Panc1 (cell line): ENCODE results near the gene NTRK3. TPM values are rescaled to one million over a fixed set of nuclear protein-coding genes. Genes with fewer than 3 reads are reported as not detected.

Experiments used
- ATAC-seq: fragments of 200-7000 bp; cut with Tn5 transposase; 2 replicates; pipeline ENCODE4 v1.9.1; 2020; ENCODE audit warnings: mild to moderate bottlenecking, moderate library complexity
- BruUV-seq: library from RNA; stranded (reverse); fragments of 400-500 nt; replicated peaks from 2 replicates; lab custom pipeline; 2021; lab: Mats Ljungman, UMichigan
- CTCF ChIA-PET: fragments of 300-600 bp; sonication (Branson Sonifier 250); formaldehyde crosslinking; loops from one replicate; lab custom pipeline; 2022; ENCODE audit warnings: antibody characterized with exemption; lab: Charles Lee
- POLR2A ChIA-PET: fragments of 300-600 bp; sonication (Branson Sonifier 250); formaldehyde crosslinking; loops from one replicate; lab custom pipeline; 2022; ENCODE audit warnings: antibody characterized with exemption; lab: Charles Lee
- DNase-seq: peaks from one replicate; pipeline ENCODE4 v3.0.0-alpha.2; 2010; ENCODE audit warnings: low read depth, low spot score
- H3K27ac ChIP-seq: 2 replicates; pipeline ENCODE4 v1.5.1; 2011; ENCODE audit warnings: mild to moderate bottlenecking, low read length, inconsistent platforms
- H3K27me3 ChIP-seq: fragments of 200-500 bp; sonication (Bioruptor generic); 2 replicates; pipeline ENCODE4 v1.6.0; 2014; ENCODE audit warnings: low read length, inconsistent platforms; ENCODE audit not compliant: control insufficient read depth, insufficient read depth
- H3K36me3 ChIP-seq: fragments of 200-500 bp; sonication (Bioruptor generic); 2 replicates; pipeline ENCODE4 v1.5.1; 2014; ENCODE audit warnings: inconsistent platforms, mild to moderate bottlenecking, low read length, moderate library complexity; ENCODE audit not compliant: control insufficient read depth, insufficient read depth
- H3K4me1 ChIP-seq: 2 replicates; pipeline ENCODE4 v1.5.1; 2011; ENCODE audit warnings: inconsistent platforms, mild to moderate bottlenecking, low read length, moderate library complexity; ENCODE audit not compliant: control insufficient read depth, insufficient read depth
- H3K4me3 ChIP-seq, 2 experiments: 2 replicates each; pipeline ENCODE4 v1.5.1; 2011 to 2012; ENCODE audit warnings: low read depth in 2 of 2, low read length in 2 of 2, mild to moderate bottlenecking in 2 of 2, inconsistent platforms in 1 of 2, moderate library complexity in 1 of 2
- H3K9me3 ChIP-seq: fragments of 200-500 bp; sonication (Bioruptor generic); 2 replicates; pipeline ENCODE4 v1.5.1; 2014; ENCODE audit warnings: low read depth, mild to moderate bottlenecking, inconsistent platforms, low read length, moderate library complexity; ENCODE audit not compliant: control insufficient read depth, insufficient read depth
- POLR2AphosphoS5 ChIP-seq: IDR thresholded peaks from 2 replicates; pipeline ENCODE4 v1.6.1; 2012; ENCODE audit warnings: mild to moderate bottlenecking, low read depth, low read length, moderate library complexity
- SIN3A ChIP-seq: IDR thresholded peaks from 2 replicates; pipeline ENCODE4 v1.6.1; 2012; ENCODE audit warnings: low read depth, mild to moderate bottlenecking, low read length, moderate library complexity, borderline replicate concordance; ENCODE audit not compliant: insufficient read depth
- TCF7L2 ChIP-seq: IDR thresholded peaks from 2 replicates; pipeline ENCODE4 v1.6.1; 2011; ENCODE audit warnings: mild to moderate bottlenecking, low read depth, low read length, inconsistent platforms
- in situ Hi-C: cut with HindIII; loops from 2 replicates; pipeline ENCODE4 v1.10.0; 2016; ENCODE audit warnings: low sequenced_read_pairs, low pct_unique_long_range_greater_than_20kb
- intact Hi-C: fragments of 100-400 bp; cut with micrococcal nuclease; formaldehyde crosslinking; loops from one replicate; pipeline ENCODE4 v1.10.0; 2022; ENCODE audit not compliant: unreplicated experiment
- total RNA-seq: library from RNA; stranded (reverse); gene quantifications from one replicate; pipeline ENCODE4 v1.2.1, GENCODE V29; 2021; ENCODE audit not compliant: unreplicated experiment
- TF ChIP-seq, protein P1 (sequence below), 2 experiments: IDR thresholded peaks; 2 replicates each; pipeline ENCODE4 v1.6.1; 2011 to 2012; ENCODE audit warnings: low read depth in 2 of 2, control low read depth in 1 of 2, low read length in 1 of 2, mild to moderate bottlenecking in 1 of 2, moderate library complexity in 1 of 2; ENCODE audit not compliant: insufficient read depth in 1 of 2
- TF ChIP-seq, protein P2 (sequence below): fragments of 450-650 bp; IDR thresholded peaks from 2 replicates; pipeline ENCODE4 v1.5.1; 2017; ENCODE audit warnings: mild to moderate bottlenecking

Gene NTRK3
- total RNA-seq, 1 experiment from 2014 or later = not detected

DNA sequence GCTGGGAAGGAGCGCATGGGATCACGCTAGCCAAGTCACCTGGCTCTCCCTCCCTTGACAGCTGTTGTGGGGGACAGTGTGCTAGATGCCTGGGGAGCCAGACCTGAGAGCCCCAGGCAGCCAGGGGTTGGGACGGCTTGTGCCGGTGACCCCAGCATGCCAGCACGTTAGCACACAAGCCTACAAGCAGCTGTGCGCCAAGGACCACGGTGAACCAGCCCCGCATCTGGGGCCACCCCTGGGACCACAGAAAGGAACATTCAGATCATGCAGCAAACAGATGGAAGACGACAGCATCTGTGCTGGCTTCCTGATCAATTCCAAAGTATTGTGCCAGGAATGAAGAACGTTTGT, 64.8 kb downstream of the NTRK3 start:
- H3K36me3 ChIP-seq = no peaks in the 10 kb centered on the region
- H3K27ac ChIP-seq = no peak overlapping the region
- no peaks in the 10 kb centered on the region for H3K4me1 ChIP-seq
- ChIA-PET POLR2A (no interaction called here), CTCF (no interaction called here)
- no peak overlapping the region for H3K4me3 ChIP-seq
- intact Hi-C loops = no loop called here
- BruUV-seq = no TSS peak
- H3K9me3 ChIP-seq = no peaks in the 10 kb centered on the region
- ATAC-seq (no peak), DNase-seq (no peak)
- in situ Hi-C loops = no loop called here
- H3K27me3 ChIP-seq = peaks cover 12% of the 10 kb centered on the region
- TF ChIP-seq POLR2AphosphoS5 = no peak
- TF ChIP-seq, protein P1, sequence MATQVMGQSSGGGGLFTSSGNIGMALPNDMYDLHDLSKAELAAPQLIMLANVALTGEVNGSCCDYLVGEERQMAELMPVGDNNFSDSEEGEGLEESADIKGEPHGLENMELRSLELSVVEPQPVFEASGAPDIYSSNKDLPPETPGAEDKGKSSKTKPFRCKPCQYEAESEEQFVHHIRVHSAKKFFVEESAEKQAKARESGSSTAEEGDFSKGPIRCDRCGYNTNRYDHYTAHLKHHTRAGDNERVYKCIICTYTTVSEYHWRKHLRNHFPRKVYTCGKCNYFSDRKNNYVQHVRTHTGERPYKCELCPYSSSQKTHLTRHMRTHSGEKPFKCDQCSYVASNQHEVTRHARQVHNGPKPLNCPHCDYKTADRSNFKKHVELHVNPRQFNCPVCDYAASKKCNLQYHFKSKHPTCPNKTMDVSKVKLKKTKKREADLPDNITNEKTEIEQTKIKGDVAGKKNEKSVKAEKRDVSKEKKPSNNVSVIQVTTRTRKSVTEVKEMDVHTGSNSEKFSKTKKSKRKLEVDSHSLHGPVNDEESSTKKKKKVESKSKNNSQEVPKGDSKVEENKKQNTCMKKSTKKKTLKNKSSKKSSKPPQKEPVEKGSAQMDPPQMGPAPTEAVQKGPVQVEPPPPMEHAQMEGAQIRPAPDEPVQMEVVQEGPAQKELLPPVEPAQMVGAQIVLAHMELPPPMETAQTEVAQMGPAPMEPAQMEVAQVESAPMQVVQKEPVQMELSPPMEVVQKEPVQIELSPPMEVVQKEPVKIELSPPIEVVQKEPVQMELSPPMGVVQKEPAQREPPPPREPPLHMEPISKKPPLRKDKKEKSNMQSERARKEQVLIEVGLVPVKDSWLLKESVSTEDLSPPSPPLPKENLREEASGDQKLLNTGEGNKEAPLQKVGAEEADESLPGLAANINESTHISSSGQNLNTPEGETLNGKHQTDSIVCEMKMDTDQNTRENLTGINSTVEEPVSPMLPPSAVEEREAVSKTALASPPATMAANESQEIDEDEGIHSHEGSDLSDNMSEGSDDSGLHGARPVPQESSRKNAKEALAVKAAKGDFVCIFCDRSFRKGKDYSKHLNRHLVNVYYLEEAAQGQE (IDR thresholded peaks at IDR 0.05; ENCODE audit: insufficient read depth in 1 of 2, low read depth in 2 of 2, low read length in 1 of 2) = no peak
- no peak for TF ChIP-seq SIN3A

DNA sequence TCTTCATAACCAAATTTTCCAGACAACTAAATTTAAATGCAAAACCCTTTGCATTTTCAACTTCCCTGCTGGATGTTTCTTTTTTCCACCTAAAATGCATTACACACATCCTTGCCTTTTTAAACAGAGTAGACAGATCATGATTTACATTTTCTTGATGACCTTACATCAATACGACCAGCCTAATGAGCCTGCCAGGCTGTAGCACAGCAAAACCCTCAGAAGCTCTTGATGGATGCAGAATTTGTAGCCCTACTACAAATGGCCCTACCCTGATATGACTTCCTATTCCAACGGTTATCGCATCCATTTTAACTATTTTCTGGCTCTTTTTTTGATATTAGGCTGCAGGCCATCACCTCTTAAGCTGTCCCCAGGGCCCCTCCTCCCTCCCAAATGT, 66.3 kb downstream of the NTRK3 start:
- no TSS peak for BruUV-seq
- POLR2A ChIA-PET = no interaction called here

More for the DNA sequence above, 66.3 kb downstream of the NTRK3 start:
- Histone ChIP-seq H3K36me3 (no peaks in the 10 kb centered on the region), H3K27ac (no peak overlapping the region), H3K4me1 (no peaks in the 10 kb centered on the region), H3K9me3 (no peaks in the 10 kb centered on the region), H3K4me3 (no peak overlapping the region), H3K27me3 (peaks cover 17% of the 10 kb centered on the region)
- intact Hi-C loops = no loop called here
- TF ChIP-seq TCF7L2 = no peak
- TF ChIP-seq, protein P2, sequence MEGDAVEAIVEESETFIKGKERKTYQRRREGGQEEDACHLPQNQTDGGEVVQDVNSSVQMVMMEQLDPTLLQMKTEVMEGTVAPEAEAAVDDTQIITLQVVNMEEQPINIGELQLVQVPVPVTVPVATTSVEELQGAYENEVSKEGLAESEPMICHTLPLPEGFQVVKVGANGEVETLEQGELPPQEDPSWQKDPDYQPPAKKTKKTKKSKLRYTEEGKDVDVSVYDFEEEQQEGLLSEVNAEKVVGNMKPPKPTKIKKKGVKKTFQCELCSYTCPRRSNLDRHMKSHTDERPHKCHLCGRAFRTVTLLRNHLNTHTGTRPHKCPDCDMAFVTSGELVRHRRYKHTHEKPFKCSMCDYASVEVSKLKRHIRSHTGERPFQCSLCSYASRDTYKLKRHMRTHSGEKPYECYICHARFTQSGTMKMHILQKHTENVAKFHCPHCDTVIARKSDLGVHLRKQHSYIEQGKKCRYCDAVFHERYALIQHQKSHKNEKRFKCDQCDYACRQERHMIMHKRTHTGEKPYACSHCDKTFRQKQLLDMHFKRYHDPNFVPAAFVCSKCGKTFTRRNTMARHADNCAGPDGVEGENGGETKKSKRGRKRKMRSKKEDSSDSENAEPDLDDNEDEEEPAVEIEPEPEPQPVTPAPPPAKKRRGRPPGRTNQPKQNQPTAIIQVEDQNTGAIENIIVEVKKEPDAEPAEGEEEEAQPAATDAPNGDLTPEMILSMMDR = no peak
- TF ChIP-seq SIN3A = no peak
- TF ChIP-seq, protein P1 (IDR thresholded peaks at IDR 0.05; ENCODE audit: insufficient read depth in 1 of 2, low read depth in 2 of 2, low read length in 1 of 2) = no peak
- no peak for TF ChIP-seq POLR2AphosphoS5
- in situ Hi-C loops = no loop called here
- DNase-seq = no peak
- CTCF ChIA-PET = no interaction called here
- no peak for ATAC-seq
